SHP77 treated with DMSO at 0.1 percent for 48 hours (cell line): ENCODE data around the gene B3GNT9.

Experiments used
- DNase-seq: peaks from one replicate; lab custom pipeline; 2025; lab: John Stamatoyannopoulos, UW

Gene B3GNT9

GRCh38 chr16:67112591-67113399, 38.0 kb downstream of the B3GNT9 start:
- DNase-seq, result no peak

GRCh38 chr16:67111951-67112444, 38.8 kb downstream of the B3GNT9 start:
- no peak for DNase-seq

GRCh38 chr16:67109407-67110135, 41.2 kb downstream of the B3GNT9 start, which contains the start of gene PHAF1:
Gene PHAF1 (plus strand): TSS chr16:67109941. CDS start chr16:67110176, 235 bp downstream.
- peak; percentile 72 for DNase-seq

- DNase-seq, result no peak
These were observed 41.8 kb downstream of the B3GNT9 start for GRCh38 chr16:67108931-67109406.

GRCh38 chr16:67108489-67108888, 42.3 kb downstream of the B3GNT9 start:
- no peak for DNase-seq

- DNase-seq, result no peak
These were observed 44.9 kb downstream of the B3GNT9 start for GRCh38 chr16:67105881-67106280.

- DNase-seq, result no peak
These were observed 45.6 kb downstream of the B3GNT9 start for GRCh38 chr16:67105246-67105645.

GRCh38 chr16:67104845-67105244, 46.0 kb downstream of the B3GNT9 start:
- no peak for DNase-seq

GRCh38 chr16:67104061-67104460, 46.7 kb downstream of the B3GNT9 start:
- no peak for DNase-seq

- no peak for DNase-seq
These were observed 49.3 kb downstream of the B3GNT9 start for GRCh38 chr16:67101311-67102082.

GRCh38 chr16:67100569-67101310, 50.1 kb downstream of the B3GNT9 start:
- no peak for DNase-seq

- no peak for DNase-seq
These were observed 52.2 kb downstream of the B3GNT9 start for GRCh38 chr16:67098599-67098998.
